GM18519 (cell line): ENCODE results near the gene JUND.

ENCODE experiments used
- ATAC-seq: cut with Tn5 transposase; IDR thresholded peaks from one replicate; pipeline ENCODE4 v1.9.1; 2021; ENCODE audit warnings: mild to moderate bottlenecking, moderate library complexity; ENCODE audit not compliant: unreplicated experiment, low FRiP score

Gene JUND

GRCh38 chr19:18309525-18310064 lies 28.2 kb upstream of the JUND start:
- no peak for ATAC-seq

GRCh38 chr19:18308948-18309325 lies 27.5 kb upstream of the JUND start:
- no peak for ATAC-seq

GRCh38 chr19:18308051-18308947 lies 26.9 kb upstream of the JUND start:
- ATAC-seq, result no peak

- no peak for ATAC-seq
These were observed 25.9 kb upstream of the JUND start for GRCh38 chr19:18307271-18307681.

- no peak for ATAC-seq
These were observed 25.5 kb upstream of the JUND start for GRCh38 chr19:18306888-18307260.

- no peak for ATAC-seq
These were observed 24.9 kb upstream of the JUND start for GRCh38 chr19:18306209-18306887.

- no peak for ATAC-seq
These were observed 23.3 kb upstream of the JUND start for GRCh38 chr19:18304458-18305310.

GRCh38 chr19:18304208-18304457 lies 22.7 kb upstream of the JUND start:
- no peak for ATAC-seq

- no peak for ATAC-seq
These were observed 20.3 kb upstream of the JUND start for GRCh38 chr19:18301718-18302111.

- ATAC-seq, result no peak
These were observed 19.7 kb upstream of the JUND start for GRCh38 chr19:18300930-18301717.

GRCh38 chr19:18299654-18300053 lies 18.2 kb upstream of the JUND start:
- no peak for ATAC-seq

GRCh38 chr19:18298601-18299000 lies 17.2 kb upstream of the JUND start:
- ATAC-seq, result no peak

GRCh38 chr19:18297308-18297707 lies 15.9 kb upstream of the JUND start:
- no peak for ATAC-seq

GRCh38 chr19:18295034-18295451 lies 13.6 kb upstream of the JUND start:
- no peak for ATAC-seq

- no peak for ATAC-seq
These were observed 13.0 kb upstream of the JUND start for GRCh38 chr19:18294467-18294864.

- ATAC-seq, result no peak
These were observed 12.4 kb upstream of the JUND start for GRCh38 chr19:18293642-18294466.

GRCh38 chr19:18292810-18293641 lies 11.6 kb upstream of the JUND start:
- no peak for ATAC-seq

GRCh38 chr19:18292462-18292809 lies 11.0 kb upstream of the JUND start:
- no peak for ATAC-seq
